Measurements from ENCODE around the gene NOTCH4. TPM values are rescaled to one million over a fixed set of nuclear protein-coding genes. Genes with fewer than 3 reads are reported as not detected.

Gene NOTCH4
- total and polyA plus RNA-seq, 9 of the 15 experiments (the other 6 are each of a cell fraction or from before 2014, with no cell fraction given): 0.24 to 4.3 (median 1.7) TPM

GRCh38 chr6:32167761-32168262, 56.1 kb downstream of the NOTCH4 start (continued):
- peak; percentile 3; the same call in 1 of the 2 replicates for TF ChIP-seq MECOM (CRISPR knock-in tag; IDR thresholded peaks at IDR 0.05)
- TF ChIP-seq LEF1 (IDR thresholded peaks at IDR 0.05): peak; percentile 97
- TF ChIP-seq NFATC3 (IDR thresholded peaks at IDR 0.05): peak; percentile 95
- peak; percentile 54; the same call in 1 of the 2 replicates for TF ChIP-seq ILF3 (IDR thresholded peaks at IDR 0.05; ENCODE audit: borderline replicate concordance)
- 0 out of 2 replicates have a peak, but pooled peaks have one; percentile 4 for TF ChIP-seq TAF7 (tag; IDR thresholded peaks at IDR 0.05)
- peak; percentile 52; the same call in 1 of the 2 replicates for TF ChIP-seq BACH1 (tag; IDR thresholded peaks at IDR 0.05)
- no peak for TF ChIP-seq ZNF408 (CRISPR knock-in tag; IDR thresholded peaks at IDR 0.05; ENCODE audit: low read depth)
- peak; percentile 88 for TF ChIP-seq ZBTB17 (CRISPR knock-in tag; IDR thresholded peaks at IDR 0.05)
- TF ChIP-seq XRCC5 (IDR thresholded peaks at IDR 0.05; ENCODE audit: low read depth, low read length): peak; percentile 46; the same call in 1 of the 2 replicates
- peak; percentile 79 for TF ChIP-seq HES1 (IDR thresholded peaks at IDR 0.05; ENCODE audit: low read depth)
- no peak for TF ChIP-seq ZFP30 (CRISPR knock-in tag; IDR thresholded peaks at IDR 0.05; ENCODE audit: borderline replicate concordance)
- TF ChIP-seq PHB2 (IDR thresholded peaks at IDR 0.05; ENCODE audit: low read depth): peak; percentile 79; the same call in 1 of the 2 replicates
- TF ChIP-seq, protein P1, sequence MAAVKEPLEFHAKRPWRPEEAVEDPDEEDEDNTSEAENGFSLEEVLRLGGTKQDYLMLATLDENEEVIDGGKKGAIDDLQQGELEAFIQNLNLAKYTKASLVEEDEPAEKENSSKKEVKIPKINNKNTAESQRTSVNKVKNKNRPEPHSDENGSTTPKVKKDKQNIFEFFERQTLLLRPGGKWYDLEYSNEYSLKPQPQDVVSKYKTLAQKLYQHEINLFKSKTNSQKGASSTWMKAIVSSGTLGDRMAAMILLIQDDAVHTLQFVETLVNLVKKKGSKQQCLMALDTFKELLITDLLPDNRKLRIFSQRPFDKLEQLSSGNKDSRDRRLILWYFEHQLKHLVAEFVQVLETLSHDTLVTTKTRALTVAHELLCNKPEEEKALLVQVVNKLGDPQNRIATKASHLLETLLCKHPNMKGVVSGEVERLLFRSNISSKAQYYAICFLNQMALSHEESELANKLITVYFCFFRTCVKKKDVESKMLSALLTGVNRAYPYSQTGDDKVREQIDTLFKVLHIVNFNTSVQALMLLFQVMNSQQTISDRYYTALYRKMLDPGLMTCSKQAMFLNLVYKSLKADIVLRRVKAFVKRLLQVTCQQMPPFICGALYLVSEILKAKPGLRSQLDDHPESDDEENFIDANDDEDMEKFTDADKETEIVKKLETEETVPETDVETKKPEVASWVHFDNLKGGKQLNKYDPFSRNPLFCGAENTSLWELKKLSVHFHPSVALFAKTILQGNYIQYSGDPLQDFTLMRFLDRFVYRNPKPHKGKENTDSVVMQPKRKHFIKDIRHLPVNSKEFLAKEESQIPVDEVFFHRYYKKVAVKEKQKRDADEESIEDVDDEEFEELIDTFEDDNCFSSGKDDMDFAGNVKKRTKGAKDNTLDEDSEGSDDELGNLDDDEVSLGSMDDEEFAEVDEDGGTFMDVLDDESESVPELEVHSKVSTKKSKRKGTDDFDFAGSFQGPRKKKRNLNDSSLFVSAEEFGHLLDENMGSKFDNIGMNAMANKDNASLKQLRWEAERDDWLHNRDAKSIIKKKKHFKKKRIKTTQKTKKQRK (IDR thresholded peaks at IDR 0.05; ENCODE audit: borderline replicate concordance, low read depth, low read length): no peak
- TF ChIP-seq SIN3A (IDR thresholded peaks at IDR 0.05; ENCODE audit: borderline replicate concordance in 2 of 2, control insufficient read depth in 1 of 2, low read depth in 2 of 2, low read length in 2 of 2): no peak
- TF ChIP-seq ZHX1 (conservative IDR thresholded peaks at IDR 0.05; ENCODE audit: low read length): no peak
- TF ChIP-seq, protein P2, sequence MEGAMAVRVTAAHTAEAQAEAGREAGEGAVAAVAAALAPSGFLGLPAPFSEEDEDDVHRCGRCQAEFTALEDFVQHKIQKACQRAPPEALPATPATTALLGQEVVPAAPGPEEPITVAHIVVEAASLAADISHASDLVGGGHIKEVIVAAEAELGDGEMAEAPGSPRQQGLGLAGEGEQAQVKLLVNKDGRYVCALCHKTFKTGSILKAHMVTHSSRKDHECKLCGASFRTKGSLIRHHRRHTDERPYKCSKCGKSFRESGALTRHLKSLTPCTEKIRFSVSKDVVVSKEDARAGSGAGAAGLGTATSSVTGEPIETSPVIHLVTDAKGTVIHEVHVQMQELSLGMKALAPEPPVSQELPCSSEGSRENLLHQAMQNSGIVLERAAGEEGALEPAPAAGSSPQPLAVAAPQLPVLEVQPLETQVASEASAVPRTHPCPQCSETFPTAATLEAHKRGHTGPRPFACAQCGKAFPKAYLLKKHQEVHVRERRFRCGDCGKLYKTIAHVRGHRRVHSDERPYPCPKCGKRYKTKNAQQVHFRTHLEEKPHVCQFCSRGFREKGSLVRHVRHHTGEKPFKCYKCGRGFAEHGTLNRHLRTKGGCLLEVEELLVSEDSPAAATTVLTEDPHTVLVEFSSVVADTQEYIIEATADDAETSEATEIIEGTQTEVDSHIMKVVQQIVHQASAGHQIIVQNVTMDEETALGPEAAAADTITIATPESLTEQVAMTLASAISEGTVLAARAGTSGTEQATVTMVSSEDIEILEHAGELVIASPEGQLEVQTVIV (CRISPR knock-in tag; IDR thresholded peaks at IDR 0.05; ENCODE audit: borderline replicate concordance): no peak
- no peak for TF ChIP-seq MXD1 (CRISPR knock-in tag; IDR thresholded peaks at IDR 0.05; ENCODE audit: borderline replicate concordance, poor library complexity, severe bottlenecking)
- TF ChIP-seq E2F3 (CRISPR knock-in tag; IDR thresholded peaks at IDR 0.05): no peak

Data from K562 (cell line).